ENCODE measurements around the gene BMF. TPM values are rescaled to one million over a fixed set of nuclear protein-coding genes. Genes with fewer than 3 reads are reported as not detected.
"Not testable (repeated sequence)": the region's sequence is repeated elsewhere in the genome, so short reads cannot be mapped to it uniquely, and the experiment has no call there.

Gene BMF
- total and polyA plus RNA-seq, 11 donors, result 1.2 to 12.9 (median 3.4) TPM

- WGBS, 4 donors, result 87 to 93% (median 91%) methylated on average over 4 of the region's 4 CpGs
- intact Hi-C loops (cut with DNase I), result no loop called here
- Histone ChIP-seq H3K36me3 (no peaks in the 10 kb centered on the region), H3K9me3 (no peaks in the 10 kb centered on the region), H3K4me3 (no peak overlapping the region), H3K27me3 (no peaks in the 10 kb centered on the region), H3K4me1 (no peaks in the 10 kb centered on the region), H3K27ac (no peak overlapping the region)
- DNase-seq (no peak), ATAC-seq (no peak)
- TF ChIP-seq CTCF (IDR thresholded peaks at IDR 0.05), result no peak
- no peak for TF ChIP-seq POLR2A (IDR thresholded peaks at IDR 0.05)
These were observed 37.4 kb upstream of the BMF start for GRCh38 chr15:40146037-40146436.

GRCh38 chr15:40142428-40142827 is 33.7 kb upstream of the BMF start:
- no peak overlapping the region for H3K4me3 ChIP-seq
- H3K27me3 ChIP-seq, result no peaks in the 10 kb centered on the region
- intact Hi-C loops (cut with DNase I), result no loop called here
- DNase-seq (no peak), ATAC-seq (no peak)
- H3K9me3 ChIP-seq, result no peaks in the 10 kb centered on the region
- no peak for TF ChIP-seq POLR2A (IDR thresholded peaks at IDR 0.05)
- TF ChIP-seq CTCF (IDR thresholded peaks at IDR 0.05), result no peak
- WGBS, 4 donors, result 89 to 90% (median 90%) methylated on average over 5 of the region's 5 CpGs
- H3K36me3 ChIP-seq, result no peaks in the 10 kb centered on the region
- H3K27ac ChIP-seq, result no peak overlapping the region
- no peaks in the 10 kb centered on the region for H3K4me1 ChIP-seq

GRCh38 chr15:40138201-40138570 is 29.5 kb upstream of the BMF start:
- intact Hi-C loops (cut with DNase I); H3K27me3 ChIP-seq; DNase-seq; H3K27ac ChIP-seq; ATAC-seq; H3K4me3 ChIP-seq; H3K9me3 ChIP-seq; H3K36me3 ChIP-seq; H3K4me1 ChIP-seq: not testable (repeated sequence)
- WGBS, 4 donors, result 57 to 85% (median 72%) methylated on average over 3 of the region's 3 CpGs

- DNase-seq, result no peak
- Histone ChIP-seq H3K27ac (no peak overlapping the region), H3K4me3 (no peak overlapping the region), H3K9me3 (no peaks in the 10 kb centered on the region), H3K4me1 (no peaks in the 10 kb centered on the region), H3K36me3 (no peaks in the 10 kb centered on the region), H3K27me3 (no peaks in the 10 kb centered on the region)
- 88 to 96% (median 93%) methylated on average over 10 to 11 of the region's 11 CpGs for WGBS, 4 donors
- intact Hi-C loops (cut with DNase I), result no loop called here
- no peak for TF ChIP-seq POLR2A (IDR thresholded peaks at IDR 0.05)
- TF ChIP-seq CTCF (IDR thresholded peaks at IDR 0.05), result no peak
- ATAC-seq, result no peak
These were observed 28.9 kb upstream of the BMF start for GRCh38 chr15:40137303-40138200.
